ENCODE measurements around the gene RHOF. TPM values are rescaled to one million over a fixed set of nuclear protein-coding genes. Genes with fewer than 3 reads are reported as not detected.
"Not testable (repeated sequence)": the region's sequence is repeated elsewhere in the genome, so short reads cannot be mapped to it uniquely, and the experiment has no call there.

The RHOF gene
- total RNA-seq, 1 donor from 2014 or later, result 28.7 TPM

DNA sequence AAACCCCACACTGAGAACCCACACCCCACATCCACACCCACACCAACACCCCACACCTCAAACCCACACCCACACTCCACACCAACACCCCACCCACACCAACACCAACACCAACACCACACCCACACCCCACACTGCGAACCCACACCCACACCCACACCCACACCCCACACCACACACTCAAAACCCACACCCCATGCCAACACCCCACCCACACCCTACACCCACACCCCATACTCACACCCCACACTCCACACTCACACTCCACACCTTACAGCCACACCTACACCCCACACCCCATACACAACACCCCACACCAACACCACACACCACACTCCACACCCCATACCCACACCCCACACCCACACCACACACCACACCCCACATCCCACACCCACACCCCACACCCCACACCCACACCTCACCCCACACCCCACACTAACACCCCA, 43.0 kb downstream of the RHOF start:
- Histone ChIP-seq H3K9me3 (no peaks in the 10 kb centered on the region), H3K4me1 (peaks cover 11% of the 10 kb centered on the region), H3K36me3 (peaks cover 11% of the 10 kb centered on the region), H3K27me3 (ENCODE audit: low read depth) (no peaks in the 10 kb centered on the region), H3K27ac (no peak overlapping the region), H3K4me3 (no peak overlapping the region)
- TF ChIP-seq CTCF (IDR thresholded peaks at IDR 0.05), result no peak
- intact Hi-C loops (cut with DNase I), result no loop called here
- no peak for DNase-seq
- ATAC-seq, result no peak

DNA sequence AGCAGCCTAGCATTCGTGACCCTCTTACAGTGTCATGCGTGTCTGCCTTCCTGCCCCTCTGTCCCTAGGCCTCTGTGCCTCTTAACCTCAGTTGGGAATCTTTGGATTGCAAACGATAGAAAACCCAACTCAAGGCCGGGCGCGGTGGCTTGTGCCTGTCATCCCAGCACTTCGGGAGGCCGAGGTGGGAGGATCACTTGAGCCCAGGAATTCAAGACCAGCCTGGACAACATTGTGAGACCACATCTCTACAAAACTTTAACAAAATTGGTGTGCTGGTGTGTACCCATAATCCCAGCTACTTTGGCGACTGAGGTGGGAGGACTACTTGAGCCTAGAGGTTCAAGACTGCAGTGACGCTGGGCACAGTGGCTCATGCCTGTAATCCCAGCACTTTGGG, 44.2 kb downstream of the RHOF start:
- H3K9me3 ChIP-seq, result no peaks in the 10 kb centered on the region
- no peak overlapping the region for H3K27ac ChIP-seq
- H3K27me3 ChIP-seq (ENCODE audit: low read depth), result no peaks in the 10 kb centered on the region
- no peak for DNase-seq
- H3K4me1 ChIP-seq, result peaks cover 11% of the 10 kb centered on the region
- ATAC-seq, result no peak
- H3K4me3 ChIP-seq, result no peak overlapping the region
- no peak for TF ChIP-seq CTCF (IDR thresholded peaks at IDR 0.05)
- H3K36me3 ChIP-seq, result peaks cover 11% of the 10 kb centered on the region
- intact Hi-C loops (cut with DNase I), result no loop called here

DNA sequence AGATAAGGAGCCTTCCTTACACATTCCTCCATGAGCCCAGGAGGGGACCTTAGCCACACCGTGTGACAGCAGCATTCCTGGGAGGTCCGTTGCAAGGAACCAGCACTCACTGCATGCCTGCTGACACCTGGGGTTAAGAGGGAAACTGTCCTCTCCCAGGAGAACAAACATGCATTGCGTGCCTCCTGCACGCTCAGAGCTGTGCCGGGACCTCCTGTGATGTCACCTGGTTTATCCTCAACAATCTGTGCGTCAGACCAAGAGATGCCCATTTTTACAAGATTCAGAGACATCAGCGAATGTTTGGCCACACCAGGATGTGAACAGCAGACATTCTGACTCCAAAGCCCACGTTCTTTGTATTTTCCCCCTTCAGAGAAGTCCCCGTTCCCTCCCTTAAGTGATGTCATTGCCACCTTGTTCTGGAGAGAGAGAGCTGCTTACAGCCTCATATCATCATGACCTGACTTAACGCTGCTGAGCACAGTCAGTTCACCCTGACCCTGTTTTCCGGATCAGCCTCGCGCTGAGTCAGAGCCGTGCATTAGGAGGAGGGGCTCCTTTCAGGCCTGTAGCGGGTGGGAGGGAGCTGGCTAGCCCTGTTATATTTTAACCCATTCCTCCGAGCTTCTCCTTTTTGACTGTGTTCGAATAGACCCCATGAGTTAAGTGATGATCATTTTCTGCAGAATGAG, 44.8 kb downstream of the RHOF start:
- Histone ChIP-seq H3K4me3 (no peak overlapping the region), H3K27me3 (ENCODE audit: low read depth) (no peaks in the 10 kb centered on the region), H3K27ac (no peak overlapping the region), H3K36me3 (peaks cover 11% of the 10 kb centered on the region), H3K9me3 (no peaks in the 10 kb centered on the region), H3K4me1 (peaks cover 9% of the 10 kb centered on the region)
- TF ChIP-seq CTCF (IDR thresholded peaks at IDR 0.05), result no peak
- ATAC-seq (peak; percentile 45 to 53), DNase-seq (no peak)
- intact Hi-C loops (cut with DNase I), result no loop called here

- H3K27ac ChIP-seq, result no peak overlapping the region
- ATAC-seq (no peak), DNase-seq (no peak)
- H3K27me3 ChIP-seq (ENCODE audit: low read depth), result no peaks in the 10 kb centered on the region
- H3K4me3 ChIP-seq, result no peak overlapping the region
- H3K36me3 ChIP-seq, result peaks cover 11% of the 10 kb centered on the region
- no peaks in the 10 kb centered on the region for H3K9me3 ChIP-seq
- no peak for TF ChIP-seq CTCF (IDR thresholded peaks at IDR 0.05)
- intact Hi-C loops (cut with DNase I), result no loop called here
- H3K4me1 ChIP-seq, result peaks cover 6% of the 10 kb centered on the region
Observed at GRCh38 chr12:121748218-121748570, 45.3 kb downstream of the RHOF start.

- intact Hi-C loops (cut with DNase I); H3K4me1 ChIP-seq; H3K9me3 ChIP-seq; H3K4me3 ChIP-seq; ATAC-seq; H3K27me3 ChIP-seq (ENCODE audit: low read depth); H3K27ac ChIP-seq; DNase-seq: not testable (repeated sequence)
- H3K36me3 ChIP-seq, result peaks cover 11% of the 10 kb centered on the region
Observed at GRCh38 chr12:121745545-121745944, 47.9 kb downstream of the RHOF start.

DNA sequence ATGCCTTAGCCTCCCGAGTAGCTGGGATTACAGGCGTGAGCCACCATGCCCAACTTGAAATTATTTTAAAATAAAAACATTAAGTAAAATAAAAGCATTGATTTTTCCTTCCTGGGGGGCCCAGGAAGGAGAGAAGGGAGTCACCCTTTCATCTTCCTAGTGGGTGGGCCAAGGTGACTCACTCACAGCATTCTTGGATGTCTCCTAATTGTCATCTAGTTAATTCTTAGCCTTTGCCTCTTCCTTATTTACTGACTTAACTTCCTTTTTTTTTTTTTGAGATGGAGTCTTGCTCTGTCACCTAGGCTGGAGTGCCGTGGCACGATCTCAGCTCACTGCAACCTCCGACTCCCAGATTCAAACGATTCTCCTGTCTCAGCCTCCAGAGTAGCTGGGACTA, 51.7 kb downstream of the RHOF start:
- Histone ChIP-seq H3K9me3 (no peaks in the 10 kb centered on the region), H3K4me1 (no peaks in the 10 kb centered on the region), H3K27ac (no peak overlapping the region), H3K4me3 (no peak overlapping the region), H3K36me3 (no peaks in the 10 kb centered on the region), H3K27me3 (ENCODE audit: low read depth) (no peaks in the 10 kb centered on the region)
- ATAC-seq, result no peak
- intact Hi-C loops (cut with DNase I), result no loop called here
- TF ChIP-seq CTCF (IDR thresholded peaks at IDR 0.05), result no peak
- no peak for DNase-seq
